HepG2 (cell line): ENCODE results near the gene NDE1. TPM values are rescaled to one million over a fixed set of nuclear protein-coding genes. Genes with fewer than 3 reads are reported as not detected.

Experiments used
- AGO1 ChIP-seq: fragments of 200-400 bp; formaldehyde crosslinking; IDR thresholded peaks from 2 replicates; pipeline ENCODE4 v1.6.1; 2017; ENCODE audit warnings: mild to moderate bottlenecking, low read depth, low read length, moderate library complexity; ENCODE audit not compliant: poor library complexity, severe bottlenecking
- FIP1L1 ChIP-seq: fragments of 200-400 bp; formaldehyde crosslinking; IDR thresholded peaks from 2 replicates; pipeline ENCODE4 v1.6.1; 2018; ENCODE audit warnings: low read depth, mild to moderate bottlenecking, low read length, moderate library complexity, borderline replicate concordance; ENCODE audit not compliant: insufficient read depth
- GLI4 ChIP-seq: sonication (generic); formaldehyde crosslinking; IDR thresholded peaks from 2 replicates; pipeline ENCODE4 v1.5.1; 2020; ENCODE audit warnings: missing genetic modification reagents, mild to moderate bottlenecking, moderate library complexity, borderline replicate concordance
- HDAC6 ChIP-seq: fragments of 200-600 bp; sonication (generic); IDR thresholded peaks from 2 replicates; pipeline ENCODE4 v1.7.0; 2017; ENCODE audit warnings: mild to moderate bottlenecking, antibody characterized with exemption, low read length, low read depth
- HOXA5 ChIP-seq: sonication (generic); formaldehyde crosslinking; IDR thresholded peaks from 2 replicates; pipeline ENCODE4 v1.4.0; 2020; ENCODE audit warnings: missing genetic modification reagents
- NFYB ChIP-seq: sonication (generic); formaldehyde crosslinking; IDR thresholded peaks from 2 replicates; pipeline ENCODE4 v1.4.0; 2020; ENCODE audit warnings: missing genetic modification reagents
- PHF5A ChIP-seq: IDR thresholded peaks from one replicate; pipeline ENCODE4 v1.6.1; 2018; ENCODE audit warnings: low read depth, missing genetic modification reagents; ENCODE audit not compliant: unreplicated experiment
- PRMT3 ChIP-seq: sonication (generic); formaldehyde crosslinking; IDR thresholded peaks from 2 replicates; pipeline ENCODE4 v1.8.1; 2022; ENCODE audit warnings: low read depth, mild to moderate bottlenecking, moderate library complexity, missing genetic modification reagents, borderline replicate concordance
- SAP130 ChIP-seq: IDR thresholded peaks from 2 replicates; pipeline ENCODE4 v1.6.1; 2016; ENCODE audit warnings: low read depth
- SIN3A ChIP-seq: IDR thresholded peaks from 2 replicates; pipeline ENCODE4 v1.6.1; 2011; ENCODE audit warnings: low read depth, mild to moderate bottlenecking, control low read depth, low read length, borderline replicate concordance
- SRF ChIP-seq: IDR thresholded peaks from 2 replicates; pipeline ENCODE4 v1.6.1; 2011; ENCODE audit warnings: mild to moderate bottlenecking, low read depth, low read length, moderate library complexity
- SRSF1 ChIP-seq: fragments of 200-400 bp; formaldehyde crosslinking; optimal IDR thresholded peaks from 2 replicates; pipeline ENCODE3; 2017; ENCODE audit warnings: mild to moderate bottlenecking, low read depth, low read length, moderate library complexity
- SRSF4 ChIP-seq: fragments of 200-400 bp; formaldehyde crosslinking; IDR thresholded peaks from one replicate; pipeline ENCODE4 v1.6.1; 2018; ENCODE audit warnings: mild to moderate bottlenecking, low read depth, low read length, moderate library complexity; ENCODE audit not compliant: poor library complexity, severe bottlenecking
- STAT5B ChIP-seq: sonication (generic); formaldehyde crosslinking; IDR thresholded peaks from 2 replicates; pipeline ENCODE4 v1.4.0; 2020; ENCODE audit warnings: missing genetic modification reagents
- TARDBP ChIP-seq: sonication (generic); formaldehyde crosslinking; IDR thresholded peaks from 2 replicates; pipeline ENCODE4 v1.8.0; 2022; ENCODE audit warnings: mild to moderate bottlenecking, missing genetic modification reagents
- TRIM24 ChIP-seq: sonication (generic); formaldehyde crosslinking; IDR thresholded peaks from 2 replicates; pipeline ENCODE4 v1.8.0; 2022; ENCODE audit warnings: mild to moderate bottlenecking, missing genetic modification reagents
- ZMYM2 ChIP-seq: sonication (generic); formaldehyde crosslinking; IDR thresholded peaks from 2 replicates; pipeline ENCODE4 v1.8.0; 2022; ENCODE audit warnings: mild to moderate bottlenecking, missing genetic modification reagents
- ZNF382 ChIP-seq: sonication (generic); formaldehyde crosslinking; IDR thresholded peaks from 2 replicates; pipeline ENCODE4 v1.5.0; 2020; ENCODE audit warnings: missing genetic modification reagents, mild to moderate bottlenecking, borderline replicate concordance
- ZNF570 ChIP-seq: sonication (generic); formaldehyde crosslinking; IDR thresholded peaks from 2 replicates; pipeline ENCODE4 v1.4.0; 2020; ENCODE audit warnings: mild to moderate bottlenecking, missing genetic modification reagents, borderline replicate concordance
- ZNF674 ChIP-seq: sonication (generic); formaldehyde crosslinking; IDR thresholded peaks from 2 replicates; pipeline ENCODE4 v1.5.0; 2020; ENCODE audit warnings: low read depth, mild to moderate bottlenecking, missing genetic modification reagents
- polyA plus RNA-seq, 8 experiments: library from polyadenylated mRNA; depleted of rRNA in 3 of 8; stranded (reverse) in 7 of 8; unstranded in 1 of 8; fragments of >200 nt; fragmentation: Illumina TruSeq in 4 of 8; extraction: Trizol in 4 of 8; gene quantifications; 2 replicates each; pipeline versions ENCODE4 v1.2.1 to v1.2.3, GENCODE V29; 2011 to 2016; ENCODE audit warnings: low read depth in 4 of 8, missing spikeins in 1 of 8, mixed read lengths in 1 of 8; ENCODE audit not compliant: insufficient read depth in 1 of 8
- total RNA-seq, 5 experiments: library from RNA; depleted of rRNA; stranded (reverse); fragments of >200 nt; fragmentation: Illumina TruSeq; extraction: Trizol; gene quantifications; 2 replicates each; pipeline ENCODE4 v1.2.3, GENCODE V29; 2016; ENCODE audit warnings: low read depth in 1 of 5
- TF ChIP-seq, protein P1 (sequence below): sonication (generic); formaldehyde crosslinking; IDR thresholded peaks from 2 replicates; pipeline ENCODE4 v1.5.0; 2020; ENCODE audit warnings: mild to moderate bottlenecking, missing genetic modification reagents
- TF ChIP-seq, protein P2 (sequence below): IDR thresholded peaks from 2 replicates; pipeline ENCODE4 v1.6.1; 2016; ENCODE audit warnings: low read depth, borderline replicate concordance
- TF ChIP-seq, protein P3 (sequence below): sonication (generic); formaldehyde crosslinking; IDR thresholded peaks from 2 replicates; pipeline ENCODE4 v1.4.0; 2020; ENCODE audit warnings: missing genetic modification reagents
- TF ChIP-seq, protein P4 (sequence below): sonication (generic); formaldehyde crosslinking; IDR thresholded peaks from 2 replicates; pipeline ENCODE4 v1.4.0; 2020; ENCODE audit warnings: missing genetic modification reagents
- TF ChIP-seq, protein P5 (sequence below): sonication (generic); formaldehyde crosslinking; IDR thresholded peaks from 2 replicates; pipeline ENCODE4 v1.4.0; 2020; ENCODE audit warnings: mild to moderate bottlenecking, missing genetic modification reagents

NDE1 gene
- total and polyA plus RNA-seq, 2 of the 13 experiments (the other 11 are each of a cell fraction or from before 2014, with no cell fraction given): 40.9 to 72.5 TPM

DNA sequence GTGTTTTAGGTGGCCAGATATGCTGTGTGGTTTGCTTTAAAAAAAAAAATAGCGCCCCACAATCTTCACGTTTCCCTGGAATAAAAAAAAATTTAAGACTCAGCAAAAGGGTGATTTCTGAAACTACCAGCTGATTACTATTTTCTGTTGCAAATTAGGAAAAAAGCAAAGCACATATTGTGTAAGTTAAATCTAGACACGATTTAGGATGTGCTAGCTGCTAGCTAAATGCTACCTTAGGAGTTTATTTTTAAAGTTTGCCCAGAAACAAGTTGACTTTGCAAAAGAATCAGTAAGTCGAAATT lies 6.1 kb upstream of the NDE1 start (continued):
- TF ChIP-seq, protein P1, sequence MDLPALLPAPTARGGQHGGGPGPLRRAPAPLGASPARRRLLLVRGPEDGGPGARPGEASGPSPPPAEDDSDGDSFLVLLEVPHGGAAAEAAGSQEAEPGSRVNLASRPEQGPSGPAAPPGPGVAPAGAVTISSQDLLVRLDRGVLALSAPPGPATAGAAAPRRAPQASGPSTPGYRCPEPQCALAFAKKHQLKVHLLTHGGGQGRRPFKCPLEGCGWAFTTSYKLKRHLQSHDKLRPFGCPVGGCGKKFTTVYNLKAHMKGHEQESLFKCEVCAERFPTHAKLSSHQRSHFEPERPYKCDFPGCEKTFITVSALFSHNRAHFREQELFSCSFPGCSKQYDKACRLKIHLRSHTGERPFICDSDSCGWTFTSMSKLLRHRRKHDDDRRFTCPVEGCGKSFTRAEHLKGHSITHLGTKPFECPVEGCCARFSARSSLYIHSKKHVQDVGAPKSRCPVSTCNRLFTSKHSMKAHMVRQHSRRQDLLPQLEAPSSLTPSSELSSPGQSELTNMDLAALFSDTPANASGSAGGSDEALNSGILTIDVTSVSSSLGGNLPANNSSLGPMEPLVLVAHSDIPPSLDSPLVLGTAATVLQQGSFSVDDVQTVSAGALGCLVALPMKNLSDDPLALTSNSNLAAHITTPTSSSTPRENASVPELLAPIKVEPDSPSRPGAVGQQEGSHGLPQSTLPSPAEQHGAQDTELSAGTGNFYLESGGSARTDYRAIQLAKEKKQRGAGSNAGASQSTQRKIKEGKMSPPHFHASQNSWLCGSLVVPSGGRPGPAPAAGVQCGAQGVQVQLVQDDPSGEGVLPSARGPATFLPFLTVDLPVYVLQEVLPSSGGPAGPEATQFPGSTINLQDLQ: no peak
- TF ChIP-seq ZNF674 (CRISPR knock-in tag): no peak
- 0 out of 2 replicates have a peak, but pooled peaks have one; percentile 32 for TF ChIP-seq GLI4
- no peak for TF ChIP-seq ZNF382 (CRISPR knock-in tag)
- no peak for TF ChIP-seq STAT5B (CRISPR knock-in tag)
- TF ChIP-seq, protein P2, sequence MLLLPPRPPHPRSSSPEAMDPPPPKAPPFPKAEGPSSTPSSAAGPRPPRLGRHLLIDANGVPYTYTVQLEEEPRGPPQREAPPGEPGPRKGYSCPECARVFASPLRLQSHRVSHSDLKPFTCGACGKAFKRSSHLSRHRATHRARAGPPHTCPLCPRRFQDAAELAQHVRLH: no peak
- no peak for TF ChIP-seq NFYB (CRISPR knock-in tag)
- no peak for TF ChIP-seq SIN3A
- TF ChIP-seq PHF5A: peak; percentile 9
- TF ChIP-seq, protein P3, sequence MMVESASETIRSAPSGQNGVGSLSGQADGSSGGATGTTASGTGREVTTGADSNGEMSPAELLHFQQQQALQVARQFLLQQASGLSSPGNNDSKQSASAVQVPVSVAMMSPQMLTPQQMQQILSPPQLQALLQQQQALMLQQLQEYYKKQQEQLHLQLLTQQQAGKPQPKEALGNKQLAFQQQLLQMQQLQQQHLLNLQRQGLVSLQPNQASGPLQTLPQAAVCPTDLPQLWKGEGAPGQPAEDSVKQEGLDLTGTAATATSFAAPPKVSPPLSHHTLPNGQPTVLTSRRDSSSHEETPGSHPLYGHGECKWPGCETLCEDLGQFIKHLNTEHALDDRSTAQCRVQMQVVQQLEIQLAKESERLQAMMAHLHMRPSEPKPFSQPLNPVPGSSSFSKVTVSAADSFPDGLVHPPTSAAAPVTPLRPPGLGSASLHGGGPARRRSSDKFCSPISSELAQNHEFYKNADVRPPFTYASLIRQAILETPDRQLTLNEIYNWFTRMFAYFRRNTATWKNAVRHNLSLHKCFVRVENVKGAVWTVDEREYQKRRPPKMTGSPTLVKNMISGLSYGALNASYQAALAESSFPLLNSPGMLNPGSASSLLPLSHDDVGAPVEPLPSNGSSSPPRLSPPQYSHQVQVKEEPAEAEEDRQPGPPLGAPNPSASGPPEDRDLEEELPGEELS (CRISPR knock-in tag): no peak
- no peak for TF ChIP-seq SRSF1
- TF ChIP-seq TARDBP (CRISPR knock-in tag): peak; percentile 52; the same call in 1 of the 2 replicates
- 0 out of 2 replicates have a peak, but pooled peaks have one; percentile 34 for TF ChIP-seq PRMT3 (CRISPR knock-in tag)
- TF ChIP-seq AGO1: no peak
- TF ChIP-seq SRSF4: no peak
- TF ChIP-seq TRIM24: no peak
- TF ChIP-seq HOXA5 (CRISPR knock-in tag): peak; percentile 20; the same call in 1 of the 2 replicates
- no peak for TF ChIP-seq SRF
- TF ChIP-seq, protein P4, sequence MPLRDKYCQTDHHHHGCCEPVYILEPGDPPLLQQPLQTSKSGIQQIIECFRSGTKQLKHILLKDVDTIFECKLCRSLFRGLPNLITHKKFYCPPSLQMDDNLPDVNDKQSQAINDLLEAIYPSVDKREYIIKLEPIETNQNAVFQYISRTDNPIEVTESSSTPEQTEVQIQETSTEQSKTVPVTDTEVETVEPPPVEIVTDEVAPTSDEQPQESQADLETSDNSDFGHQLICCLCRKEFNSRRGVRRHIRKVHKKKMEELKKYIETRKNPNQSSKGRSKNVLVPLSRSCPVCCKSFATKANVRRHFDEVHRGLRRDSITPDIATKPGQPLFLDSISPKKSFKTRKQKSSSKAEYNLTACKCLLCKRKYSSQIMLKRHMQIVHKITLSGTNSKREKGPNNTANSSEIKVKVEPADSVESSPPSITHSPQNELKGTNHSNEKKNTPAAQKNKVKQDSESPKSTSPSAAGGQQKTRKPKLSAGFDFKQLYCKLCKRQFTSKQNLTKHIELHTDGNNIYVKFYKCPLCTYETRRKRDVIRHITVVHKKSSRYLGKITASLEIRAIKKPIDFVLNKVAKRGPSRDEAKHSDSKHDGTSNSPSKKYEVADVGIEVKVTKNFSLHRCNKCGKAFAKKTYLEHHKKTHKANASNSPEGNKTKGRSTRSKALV (CRISPR knock-in tag): peak; percentile 71
- no peak for TF ChIP-seq ZMYM2
- TF ChIP-seq, protein P5, sequence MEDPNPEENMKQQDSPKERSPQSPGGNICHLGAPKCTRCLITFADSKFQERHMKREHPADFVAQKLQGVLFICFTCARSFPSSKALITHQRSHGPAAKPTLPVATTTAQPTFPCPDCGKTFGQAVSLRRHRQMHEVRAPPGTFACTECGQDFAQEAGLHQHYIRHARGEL (CRISPR knock-in tag): no peak
- TF ChIP-seq FIP1L1: no peak
- TF ChIP-seq SAP130 (CRISPR knock-in tag): no peak
- no peak for TF ChIP-seq HDAC6
- no peak for TF ChIP-seq ZNF570 (CRISPR knock-in tag)
